Body of pancreas (tissue), 4 donors: Measurements from ENCODE around the gene NKD1. TPM values are rescaled to one million over a fixed set of nuclear protein-coding genes. Genes with fewer than 3 reads are reported as not detected.

Experiments used
- ATAC-seq: fragments of 150-250 bp; one replicate; pipeline ENCODE4 v1.9.1; 2016
- DNase-seq, 4 donors: peaks; one replicate each; pipeline ENCODE4 v3.0.0-alpha.2; 2019
- H3K27ac ChIP-seq, 4 donors: fragments of 200-600 bp; sonication (generic); 1 replicate in 3 of 4; 2 replicates in 1 of 4; pipeline versions ENCODE4 v1.5.1 to v1.6.1; 2016 to 2019; ENCODE audit warnings: mild to moderate bottlenecking in 1 of 4, mixed read lengths in 1 of 4, moderate library complexity in 1 of 4
- H3K27me3 ChIP-seq, 2 donors: fragments of 200-600 bp; sonication (generic); one replicate each; pipeline ENCODE4 v1.6.0; 2016; ENCODE audit warnings: mild to moderate bottlenecking in 1 of 2
- H3K36me3 ChIP-seq, 2 donors: fragments of 200-600 bp; sonication (generic); replicated peaks in 1 of 2; 2 replicates each; pipeline ENCODE4 v1.5.1; 2016; ENCODE audit warnings: low read depth in 2 of 2; ENCODE audit not compliant: insufficient read depth in 1 of 2
- H3K4me1 ChIP-seq: fragments of 200-600 bp; sonication (generic); one replicate; pipeline ENCODE4 v1.6.0; 2016
- H3K4me3 ChIP-seq, 2 donors: fragments of 200-600 bp; sonication (generic); 1 replicate in 1 of 2; 2 replicates in 1 of 2; pipeline ENCODE4 v1.5.1; 2016 to 2019
- H3K9me3 ChIP-seq, 3 donors: fragments of 200-600 bp; sonication (generic); 1 replicate in 2 of 3; 2 replicates in 1 of 3; pipeline ENCODE4 v1.5.1; 2016
- POLR2A ChIP-seq, 3 donors: fragments of 450-650 bp; IDR thresholded peaks; one replicate each; pipeline ENCODE4 v1.6.1; 2016; ENCODE audit warnings: antibody characterized with exemption in 3 of 3, mild to moderate bottlenecking in 2 of 3
- WGBS, 2 donors: methylation state at CpG; one replicate each; pipeline ENCODE4 v1.1.5; 2017; 5-methylcytosine and 5-hydroxymethylcytosine counted together
- intact Hi-C: fragments of 100-400 bp; cut with DNase I; formaldehyde crosslinking; loops from one replicate; pipeline ENCODE4 v1.15.1; 2023
- total RNA-seq, 2 donors: library from RNA; depleted of rRNA; stranded (reverse); fragments of >200 nt; gene quantifications; one replicate each; pipeline ENCODE4 v1.1.0, GENCODE V29; 2016
- TF ChIP-seq, protein P1 (sequence below), 7 experiments: fragments of 450-650 bp in 4 of 7; fragments of 200-600 bp in 3 of 7; sonication (generic) in 3 of 7; IDR thresholded peaks; one replicate each; pipeline ENCODE4 v1.5.1; 2016 to 2019; ENCODE audit warnings: antibody characterized with exemption in 7 of 7

Gene NKD1
- total RNA-seq, 2 donors from 2014 or later, result 2.0 to 4.9 TPM

DNA sequence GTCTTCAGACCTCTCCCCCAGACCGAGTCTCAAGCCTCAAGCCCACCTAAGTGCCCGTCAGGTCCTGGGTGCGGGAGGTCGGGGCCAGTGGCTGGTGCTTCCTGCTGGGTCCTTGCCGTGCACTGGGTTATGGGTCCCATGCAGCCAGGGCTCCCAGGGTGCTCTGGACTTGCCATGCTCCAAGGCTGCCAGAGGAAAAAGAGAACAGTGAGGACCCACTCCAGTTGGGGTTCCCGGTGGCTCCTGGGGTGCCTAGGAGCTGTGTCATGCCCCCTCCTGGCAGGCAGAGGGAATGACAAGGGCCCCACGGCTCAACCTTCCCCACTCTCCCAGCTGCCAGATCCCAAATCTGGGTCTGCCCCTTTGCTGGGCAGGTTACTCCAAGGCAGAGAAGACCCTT lies 129.2 kb downstream of the NKD1 start:
- H3K36me3 ChIP-seq, result no peaks in the 10 kb centered on the region
- 68 to 83% methylated on average over 1 to 7 of the region's 7 CpGs for WGBS, 2 donors
- H3K27me3 ChIP-seq, result peaks cover 0 to 9% of the 10 kb centered on the region in 2 donors
- H3K4me1 ChIP-seq, result no peaks in the 10 kb centered on the region
- H3K4me3 ChIP-seq, result no peak overlapping the region
- H3K27ac ChIP-seq, result no peak overlapping the region
- ATAC-seq (no peak), DNase-seq (no peak)
- intact Hi-C loops, result loop anchor here (10.0 kb wide), 1 partner anchor 293 kb away; no protein-coding TSS in a partner anchor
- TF ChIP-seq, protein P1, sequence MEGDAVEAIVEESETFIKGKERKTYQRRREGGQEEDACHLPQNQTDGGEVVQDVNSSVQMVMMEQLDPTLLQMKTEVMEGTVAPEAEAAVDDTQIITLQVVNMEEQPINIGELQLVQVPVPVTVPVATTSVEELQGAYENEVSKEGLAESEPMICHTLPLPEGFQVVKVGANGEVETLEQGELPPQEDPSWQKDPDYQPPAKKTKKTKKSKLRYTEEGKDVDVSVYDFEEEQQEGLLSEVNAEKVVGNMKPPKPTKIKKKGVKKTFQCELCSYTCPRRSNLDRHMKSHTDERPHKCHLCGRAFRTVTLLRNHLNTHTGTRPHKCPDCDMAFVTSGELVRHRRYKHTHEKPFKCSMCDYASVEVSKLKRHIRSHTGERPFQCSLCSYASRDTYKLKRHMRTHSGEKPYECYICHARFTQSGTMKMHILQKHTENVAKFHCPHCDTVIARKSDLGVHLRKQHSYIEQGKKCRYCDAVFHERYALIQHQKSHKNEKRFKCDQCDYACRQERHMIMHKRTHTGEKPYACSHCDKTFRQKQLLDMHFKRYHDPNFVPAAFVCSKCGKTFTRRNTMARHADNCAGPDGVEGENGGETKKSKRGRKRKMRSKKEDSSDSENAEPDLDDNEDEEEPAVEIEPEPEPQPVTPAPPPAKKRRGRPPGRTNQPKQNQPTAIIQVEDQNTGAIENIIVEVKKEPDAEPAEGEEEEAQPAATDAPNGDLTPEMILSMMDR (IDR thresholded peaks at IDR 0.05), result peak in 3 of 7 experiments; percentile 7 to 22 (median 11)
- TF ChIP-seq POLR2A (IDR thresholded peaks at IDR 0.05), result no peak
- H3K9me3 ChIP-seq, result peaks cover 0 to 5% (median 0%) of the 10 kb centered on the region in 3 donors

GRCh38 chr16:50678531-50678930 lies 130.3 kb downstream of the NKD1 start:
- no peaks in the 10 kb centered on the region for H3K36me3 ChIP-seq
- TF ChIP-seq, protein P1 (IDR thresholded peaks at IDR 0.05), result no peak
- TF ChIP-seq POLR2A (IDR thresholded peaks at IDR 0.05), result no peak
- H3K4me3 ChIP-seq, result no peak overlapping the region
- H3K4me1 ChIP-seq, result no peaks in the 10 kb centered on the region
- no peak for DNase-seq
- ATAC-seq, result no peak
- peaks cover 0 to 2% (median 0%) of the 10 kb centered on the region in 3 donors for H3K9me3 ChIP-seq
- WGBS, 2 donors, result 60 to 63% methylated on average over 3 of the region's 3 CpGs
- intact Hi-C loops, result loop anchor here (10.0 kb wide), 1 partner anchor 294 kb away; no protein-coding TSS in a partner anchor
- H3K27me3 ChIP-seq, result peaks cover 0 to 3% of the 10 kb centered on the region in 2 donors
- H3K27ac ChIP-seq, result no peak overlapping the region

DNA sequence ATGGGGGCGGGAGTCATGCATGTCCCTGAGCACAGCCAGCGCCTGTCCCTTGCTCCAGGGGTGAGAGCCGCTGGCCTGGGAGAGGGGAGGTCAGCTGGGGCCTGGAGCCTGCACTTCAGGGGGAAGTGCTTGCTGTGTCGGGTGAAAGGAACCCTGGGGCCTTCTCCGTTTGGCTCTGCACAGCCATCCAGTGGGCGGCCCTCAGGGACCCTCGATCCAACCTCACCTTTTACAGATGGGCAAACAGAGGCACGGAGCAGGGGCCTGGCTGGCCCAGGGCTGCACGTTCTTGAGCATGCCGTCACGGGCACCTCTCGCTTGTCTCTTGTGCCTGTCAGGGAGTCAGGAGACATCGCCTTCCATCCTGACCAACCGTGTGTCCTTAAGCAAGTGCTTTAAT lies 131.1 kb downstream of the NKD1 start:
- H3K4me1 ChIP-seq, result no peaks in the 10 kb centered on the region
- H3K9me3 ChIP-seq, result no peaks in the 10 kb centered on the region
- H3K27ac ChIP-seq, result no peak overlapping the region
- WGBS, 2 donors, result 76 to 84% methylated on average over 12 to 14 of the region's 14 CpGs
- no peaks in the 10 kb centered on the region for H3K27me3 ChIP-seq
- no peaks in the 10 kb centered on the region for H3K36me3 ChIP-seq
- H3K4me3 ChIP-seq, result no peak overlapping the region
- no peak for DNase-seq
- ATAC-seq, result no peak
- intact Hi-C loops, result loop anchor here (10.0 kb wide), 1 partner anchor 294 kb away; no protein-coding TSS in a partner anchor
- no peak for TF ChIP-seq POLR2A (IDR thresholded peaks at IDR 0.05)
- TF ChIP-seq, protein P1 (IDR thresholded peaks at IDR 0.05), result no peak

DNA sequence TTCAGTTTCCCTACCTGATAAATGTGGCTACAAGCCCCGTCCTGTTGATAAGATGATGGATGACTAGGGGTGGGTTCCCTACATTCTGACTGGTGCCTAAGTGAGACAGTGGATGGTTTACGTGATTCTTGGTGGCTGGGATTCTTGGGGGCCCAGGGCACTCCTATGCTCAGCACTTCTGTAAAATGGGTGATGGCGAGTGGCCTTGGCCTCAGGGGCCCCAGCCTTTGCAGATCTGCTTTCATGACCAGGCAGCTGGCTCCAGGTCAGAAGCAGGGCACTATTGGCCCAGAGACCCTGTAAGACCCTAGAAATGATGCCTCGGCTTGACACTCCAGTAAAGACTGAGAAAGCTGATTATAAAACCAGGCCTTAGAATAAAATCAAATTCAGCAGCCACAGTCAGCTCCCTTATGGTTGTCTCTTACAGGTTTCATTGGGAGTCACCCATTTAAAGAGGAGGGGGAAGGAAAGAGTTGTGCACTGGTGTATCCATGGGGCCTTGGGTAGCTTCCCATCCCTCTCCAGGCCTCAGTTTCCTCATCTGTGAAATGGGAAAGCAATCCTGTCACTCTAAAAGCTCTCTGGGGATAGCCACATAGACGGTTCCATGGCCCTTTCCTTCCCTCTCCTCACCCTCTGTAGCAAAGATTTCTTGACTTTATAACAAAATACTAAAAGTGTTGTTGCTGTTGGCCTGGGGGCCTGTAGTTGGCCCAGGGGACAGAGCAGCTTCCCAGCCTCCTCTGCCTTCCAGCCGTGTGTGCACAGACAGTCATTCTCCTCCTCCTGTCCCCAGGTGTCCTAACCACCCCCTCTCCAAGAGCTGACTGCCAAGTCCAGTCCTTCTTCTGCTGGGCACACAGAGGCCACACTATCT lies 131.7 kb downstream of the NKD1 start:
- no peak for TF ChIP-seq POLR2A (IDR thresholded peaks at IDR 0.05)
- TF ChIP-seq, protein P1 (IDR thresholded peaks at IDR 0.05), result no peak

More for the DNA sequence above, 131.7 kb downstream of the NKD1 start:
- DNase-seq (no peak), ATAC-seq (no peak)
- WGBS, 2 donors, result 82 to 96% methylated on average over 4 to 6 of the region's 6 CpGs
- intact Hi-C loops, result loop anchor here (10.0 kb wide), 1 partner anchor 295 kb away; no protein-coding TSS in a partner anchor
- Histone ChIP-seq H3K27ac (no peak overlapping the region), H3K27me3 (no peaks in the 10 kb centered on the region), H3K4me3 (no peak overlapping the region), H3K36me3 (no peaks in the 10 kb centered on the region), H3K4me1 (no peaks in the 10 kb centered on the region), H3K9me3 (no peaks in the 10 kb centered on the region)
